IMR-90 (cell line): ENCODE measurements around the gene ATP5PB. TPM values are rescaled to one million over a fixed set of nuclear protein-coding genes. Genes with fewer than 3 reads are reported as not detected.

ENCODE experiments used
- ATAC-seq: fragments of 200-7000 bp; cut with Tn5 transposase; 2 replicates; pipeline ENCODE4 v1.9.1; 2020; ENCODE audit warnings: low read depth, mild to moderate bottlenecking, moderate library complexity
- BruUV-seq: library from RNA; stranded (reverse); fragments of 400-500 nt; replicated peaks from 2 replicates; lab custom pipeline; 2021; lab: Mats Ljungman, UMichigan
- CTCF ChIA-PET: fragments of 300-600 bp; formaldehyde crosslinking; extraction: SDS; loops from one replicate; lab custom pipeline; 2021; ENCODE audit warnings: antibody characterized with exemption; lab: Yijun Ruan, JAX
- POLR2A ChIA-PET: fragments of 300-600 bp; sonication (Branson Sonifier 250); formaldehyde crosslinking; loops from one replicate; lab custom pipeline; 2022; ENCODE audit warnings: antibody characterized with exemption; ENCODE audit not compliant: unreplicated experiment; lab: Charles Lee
- DNase-seq: peaks from one replicate; pipeline ENCODE4 v3.0.0; 2013
- H2AFZ ChIP-seq: replicated peaks from 2 replicates; pipeline ENCODE3; 2013; ENCODE audit warnings: low read length, mild to moderate bottlenecking; ENCODE audit not compliant: poor library complexity
- H2AK5ac ChIP-seq: 2 replicates; pipeline ENCODE4 v1.6.1; 2013; ENCODE audit warnings: low read depth, low read length, inconsistent platforms
- H2AK9ac ChIP-seq: replicated peaks from 2 replicates; pipeline ENCODE3; 2013; ENCODE audit warnings: mild to moderate bottlenecking, low read depth, low read length, moderate library complexity; ENCODE audit not compliant: poor library complexity
- H2BK120ac ChIP-seq: 2 replicates; pipeline ENCODE4 v1.6.1; 2013; ENCODE audit warnings: low read depth, low read length, inconsistent platforms
- H2BK15ac ChIP-seq: 3 replicates; pipeline ENCODE4 v1.6.1; 2013; ENCODE audit warnings: low read depth, low read length, inconsistent platforms
- H2BK20ac ChIP-seq: 2 replicates; pipeline ENCODE4 v1.6.1; 2013; ENCODE audit warnings: low read depth, mild to moderate bottlenecking, inconsistent platforms, low read length, moderate library complexity
- H2BK5ac ChIP-seq: 2 replicates; pipeline ENCODE4 v1.6.1; 2013; ENCODE audit warnings: mild to moderate bottlenecking, low read depth, low read length, inconsistent platforms; ENCODE audit not compliant: poor library complexity, severe bottlenecking
- H3K14ac ChIP-seq: replicated peaks from 2 replicates; pipeline ENCODE4 v1.6.1; 2013; ENCODE audit warnings: low read depth, low read length, inconsistent platforms
- H3K18ac ChIP-seq: 2 replicates; pipeline ENCODE4 v1.6.1; 2013; ENCODE audit warnings: low read depth, low read length, control low read depth
- H3K23ac ChIP-seq: 2 replicates; pipeline ENCODE4 v1.6.1; 2013; ENCODE audit warnings: low read depth, low read length, inconsistent platforms
- H3K27ac ChIP-seq: 2 replicates; pipeline ENCODE4 v1.5.1; 2013; ENCODE audit warnings: mild to moderate bottlenecking, control low read depth, low read length; ENCODE audit not compliant: insufficient read depth
- H3K27me3 ChIP-seq: 2 replicates; pipeline ENCODE4 v1.6.1; 2013; ENCODE audit warnings: low read length; ENCODE audit not compliant: control insufficient read depth, insufficient read depth
- H3K36me3 ChIP-seq: 2 replicates; pipeline ENCODE4 v1.6.1; 2013; ENCODE audit warnings: low read length, mixed read lengths; ENCODE audit not compliant: control insufficient read depth, insufficient read depth
- H3K4ac ChIP-seq: 2 replicates; pipeline ENCODE4 v1.6.1; 2013; ENCODE audit warnings: low read depth, low read length, inconsistent platforms
- H3K4me1 ChIP-seq: 2 replicates; pipeline ENCODE4 v1.6.1; 2013; ENCODE audit warnings: low read length, mixed read lengths; ENCODE audit not compliant: control insufficient read depth, insufficient read depth
- H3K4me2 ChIP-seq: 2 replicates; pipeline ENCODE4 v1.6.1; 2013; ENCODE audit warnings: low read depth, mild to moderate bottlenecking, control low read depth, low read length, moderate library complexity
- H3K4me3 ChIP-seq: 2 replicates; pipeline ENCODE4 v1.5.1; 2013; ENCODE audit warnings: low read depth, mild to moderate bottlenecking, control low read depth, low read length, moderate library complexity; ENCODE audit not compliant: insufficient read depth
- H3K56ac ChIP-seq: 2 replicates; pipeline ENCODE4 v1.6.1; 2013; ENCODE audit warnings: low read length, inconsistent platforms; ENCODE audit not compliant: insufficient read depth; ENCODE audit errors: extremely low read depth
- H3K79me1 ChIP-seq, 2 experiments: 2 replicates each; pipeline ENCODE4 v1.6.1; 2013; ENCODE audit warnings: low read length in 2 of 2, inconsistent platforms in 1 of 2, low read depth in 1 of 2
- H3K9ac ChIP-seq: 2 replicates; pipeline ENCODE4 v1.6.1; 2013; ENCODE audit warnings: low read depth, low read length, control low read depth
- H3K9me1 ChIP-seq: 2 replicates; pipeline ENCODE4 v1.6.1; 2013; ENCODE audit warnings: low read length, inconsistent platforms; ENCODE audit not compliant: insufficient read depth
- H3K9me3 ChIP-seq: 2 replicates; pipeline ENCODE4 v1.6.1; 2013; ENCODE audit warnings: low read length; ENCODE audit not compliant: control insufficient read depth, insufficient read depth
- H4K20me1 ChIP-seq: 2 replicates; pipeline ENCODE4 v1.6.1; 2013; ENCODE audit warnings: low read length, inconsistent platforms; ENCODE audit not compliant: insufficient read depth
- H4K5ac ChIP-seq: 2 replicates; pipeline ENCODE4 v1.6.1; 2013; ENCODE audit warnings: mild to moderate bottlenecking, low read depth, low read length, control low read depth
- H4K8ac ChIP-seq, 2 experiments: 2 replicates each; pipeline ENCODE4 v1.6.1; 2013; ENCODE audit warnings: low read depth in 2 of 2, low read length in 2 of 2, control low read depth in 1 of 2, inconsistent platforms in 1 of 2
- H4K91ac ChIP-seq: 2 replicates; pipeline ENCODE4 v1.6.1; 2013; ENCODE audit warnings: low read depth, low read length, inconsistent platforms; ENCODE audit not compliant: insufficient read depth
- POLR2A ChIP-seq: IDR thresholded peaks from 2 replicates; pipeline ENCODE4 v1.6.1; 2012; ENCODE audit warnings: mild to moderate bottlenecking, low read depth, low read length
- RCOR1 ChIP-seq: IDR thresholded peaks from 2 replicates; pipeline ENCODE4 v1.6.1; 2012; ENCODE audit warnings: mild to moderate bottlenecking, low read length, improper control_type of control experiment; ENCODE audit not compliant: insufficient replicate concordance
- RFX5 ChIP-seq: IDR thresholded peaks from 2 replicates; pipeline ENCODE4 v1.8.0; 2012; ENCODE audit warnings: low read depth, mild to moderate bottlenecking, low read length, moderate library complexity
- WGBS, 2 experiments: methylation state at CpG; one replicate each; pipeline versions ENCODE4 v1.1.5 to v1.1.7; 2013; ENCODE audit warnings: missing lambda C conversion rate in 2 of 2; ENCODE audit not compliant: insufficient read length in 1 of 2; ENCODE audit errors: extremely low coverage in 2 of 2; 5-methylcytosine and 5-hydroxymethylcytosine counted together
- dilution Hi-C: fragments of 300-500 bp; cut with HindIII; formaldehyde crosslinking; loops from one replicate; pipeline ENCODE4 v1.14.3; 2018; ENCODE audit warnings: low sequenced_read_pairs; ENCODE audit not compliant: unreplicated experiment
- in situ Hi-C: fragments of 300-500 bp; cut with MboI; formaldehyde crosslinking; loops from 3 replicates; pipeline ENCODE4 v1.14.3; 2019; ENCODE audit warnings: low sequenced_read_pairs, inconsistent platforms, mixed read lengths
- intact Hi-C: fragments of 100-400 bp; cut with micrococcal nuclease; formaldehyde crosslinking; loops from 2 replicates; pipeline ENCODE4 v1.10.0; 2022
- polyA plus RNA-seq, 3 experiments: library from polyadenylated mRNA; depleted of rRNA; stranded (reverse); fragments of >200 nt; gene quantifications; 2 replicates each; pipeline ENCODE4 v1.2.3, GENCODE V29; 2012; ENCODE audit warnings: low replicate concordance in 1 of 3
- total RNA-seq: library from RNA; depleted of rRNA; stranded (reverse); fragments of >200 nt; gene quantifications from 2 replicates; pipeline ENCODE4 v1.2.3, GENCODE V29; 2012

Gene ATP5PB
- total and polyA plus RNA-seq, 2 of the 4 experiments (the other 2 are of a cell fraction): 234 to 301 TPM

- no peak overlapping the region for H3K4ac ChIP-seq
- peaks cover 40% of the 10 kb centered on the region for H3K36me3 ChIP-seq
- intact Hi-C loops: no loop called here
- no TSS peak for BruUV-seq
- H3K4me2 ChIP-seq: no peak overlapping the region
- H2AK9ac ChIP-seq: no peak overlapping the region
- ChIA-PET POLR2A (no interaction called here), CTCF (no interaction called here)
- no peak overlapping the region for H2AK5ac ChIP-seq
- H3K14ac ChIP-seq: no peak overlapping the region
- no peaks in the 10 kb centered on the region for H3K9me3 ChIP-seq
- H3K23ac ChIP-seq: no peak overlapping the region
- no peaks in the 10 kb centered on the region for H3K27me3 ChIP-seq
- no peak overlapping the region for H3K56ac ChIP-seq
- H4K20me1 ChIP-seq: no peaks in the 10 kb centered on the region; the same call in 1 of the 2 replicates
- no CpG with 5 or more reads among the region's 4 CpGs for WGBS, 2 experiments
- H3K4me1 ChIP-seq: no peaks in the 10 kb centered on the region
- H3K9me1 ChIP-seq: peaks cover 3% of the 10 kb centered on the region
- H3K79me1 ChIP-seq: peaks cover 24 to 25% of the 10 kb centered on the region in 2 experiments
- DNase-seq (no peak), ATAC-seq (no peak)
- no peak for TF ChIP-seq POLR2A
- TF ChIP-seq RCOR1: no peak
- no peak for TF ChIP-seq RFX5
- in situ Hi-C loops: no loop called here
- no peak overlapping the region for H3K4me3 ChIP-seq
- H3K18ac ChIP-seq: no peak overlapping the region
- H2BK20ac ChIP-seq: no peak overlapping the region
- H2BK120ac ChIP-seq: no peak overlapping the region
- no peak overlapping the region for H3K27ac ChIP-seq
- H2BK5ac ChIP-seq: no peak overlapping the region
- H2AFZ ChIP-seq: no peak overlapping the region
- no peak overlapping the region for H4K91ac ChIP-seq
- H2BK15ac ChIP-seq: no peak overlapping the region
- no peak overlapping the region for H4K8ac ChIP-seq
- no peak overlapping the region for H4K5ac ChIP-seq
- dilution Hi-C loops: no loop called here
- H3K9ac ChIP-seq: no peak overlapping the region
These were observed 6.8 kb upstream of the ATP5PB start for GRCh38 chr1:111442457-111442856.
